Gastroesophageal sphincter (tissue), 3 donors: Measurements from ENCODE around the gene EDA2R.

Source experiments
- POLR2AphosphoS5 ChIP-seq: sonication (generic); formaldehyde crosslinking; IDR thresholded peaks from one replicate; pipeline ENCODE4 v1.6.1; 2017; ENCODE audit warnings: antibody characterized with exemption
- TF ChIP-seq, protein P1 (sequence below), 4 experiments: fragments of 200-600 bp in 2 of 4; fragments of 450-650 bp in 2 of 4; sonication (generic) in 1 of 4; IDR thresholded peaks; one replicate each; pipeline ENCODE4 v1.5.1; 2017 to 2019; ENCODE audit warnings: antibody characterized with exemption in 4 of 4, mild to moderate bottlenecking in 2 of 4, moderate library complexity in 2 of 4

GRCh38 chrX:66616944-66617343, 21.9 kb downstream of the EDA2R start:
- TF ChIP-seq, protein P1, sequence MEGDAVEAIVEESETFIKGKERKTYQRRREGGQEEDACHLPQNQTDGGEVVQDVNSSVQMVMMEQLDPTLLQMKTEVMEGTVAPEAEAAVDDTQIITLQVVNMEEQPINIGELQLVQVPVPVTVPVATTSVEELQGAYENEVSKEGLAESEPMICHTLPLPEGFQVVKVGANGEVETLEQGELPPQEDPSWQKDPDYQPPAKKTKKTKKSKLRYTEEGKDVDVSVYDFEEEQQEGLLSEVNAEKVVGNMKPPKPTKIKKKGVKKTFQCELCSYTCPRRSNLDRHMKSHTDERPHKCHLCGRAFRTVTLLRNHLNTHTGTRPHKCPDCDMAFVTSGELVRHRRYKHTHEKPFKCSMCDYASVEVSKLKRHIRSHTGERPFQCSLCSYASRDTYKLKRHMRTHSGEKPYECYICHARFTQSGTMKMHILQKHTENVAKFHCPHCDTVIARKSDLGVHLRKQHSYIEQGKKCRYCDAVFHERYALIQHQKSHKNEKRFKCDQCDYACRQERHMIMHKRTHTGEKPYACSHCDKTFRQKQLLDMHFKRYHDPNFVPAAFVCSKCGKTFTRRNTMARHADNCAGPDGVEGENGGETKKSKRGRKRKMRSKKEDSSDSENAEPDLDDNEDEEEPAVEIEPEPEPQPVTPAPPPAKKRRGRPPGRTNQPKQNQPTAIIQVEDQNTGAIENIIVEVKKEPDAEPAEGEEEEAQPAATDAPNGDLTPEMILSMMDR (IDR thresholded peaks at IDR 0.05), result no peak
- TF ChIP-seq POLR2AphosphoS5, result no peak
